Measurements from ENCODE around the gene FIGN. TPM values are rescaled to one million over a fixed set of nuclear protein-coding genes. Genes with fewer than 3 reads are reported as not detected.

The FIGN gene
- total RNA-seq, 1 donor from 2014 or later, result 12.1 TPM

DNA sequence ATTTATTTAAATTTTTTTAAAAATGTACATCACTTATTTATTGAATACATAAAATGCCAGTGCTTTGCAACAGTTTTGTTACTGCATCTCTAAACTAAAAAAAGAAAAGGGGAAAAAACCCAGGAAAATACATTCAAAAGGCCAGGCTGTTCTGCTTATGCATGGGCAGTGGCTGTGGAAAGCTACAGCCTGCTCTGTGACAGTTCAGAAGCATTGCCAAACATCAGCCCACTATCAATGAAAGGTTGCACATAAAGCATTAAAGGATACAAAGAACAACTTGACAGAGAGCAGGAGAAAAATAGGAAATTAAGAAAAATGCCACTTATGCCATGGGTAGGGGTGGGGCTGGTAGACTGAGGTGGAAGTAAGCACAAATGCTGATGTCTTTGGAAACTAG is 128.2 kb downstream of the FIGN start:
- H3K4me3 Mint-ChIP-seq (ENCODE audit: unreplicated experiment), result no peak overlapping the region
- no peaks in the 10 kb centered on the region for H3K9me3 Mint-ChIP-seq (ENCODE audit: low read depth)
- no peak overlapping the region for H3K27ac Mint-ChIP-seq (ENCODE audit: unreplicated experiment)
- peaks cover 52% of the 10 kb centered on the region for H3K4me1 Mint-ChIP-seq (ENCODE audit: low read depth)
- TF ChIP-seq, protein P1, sequence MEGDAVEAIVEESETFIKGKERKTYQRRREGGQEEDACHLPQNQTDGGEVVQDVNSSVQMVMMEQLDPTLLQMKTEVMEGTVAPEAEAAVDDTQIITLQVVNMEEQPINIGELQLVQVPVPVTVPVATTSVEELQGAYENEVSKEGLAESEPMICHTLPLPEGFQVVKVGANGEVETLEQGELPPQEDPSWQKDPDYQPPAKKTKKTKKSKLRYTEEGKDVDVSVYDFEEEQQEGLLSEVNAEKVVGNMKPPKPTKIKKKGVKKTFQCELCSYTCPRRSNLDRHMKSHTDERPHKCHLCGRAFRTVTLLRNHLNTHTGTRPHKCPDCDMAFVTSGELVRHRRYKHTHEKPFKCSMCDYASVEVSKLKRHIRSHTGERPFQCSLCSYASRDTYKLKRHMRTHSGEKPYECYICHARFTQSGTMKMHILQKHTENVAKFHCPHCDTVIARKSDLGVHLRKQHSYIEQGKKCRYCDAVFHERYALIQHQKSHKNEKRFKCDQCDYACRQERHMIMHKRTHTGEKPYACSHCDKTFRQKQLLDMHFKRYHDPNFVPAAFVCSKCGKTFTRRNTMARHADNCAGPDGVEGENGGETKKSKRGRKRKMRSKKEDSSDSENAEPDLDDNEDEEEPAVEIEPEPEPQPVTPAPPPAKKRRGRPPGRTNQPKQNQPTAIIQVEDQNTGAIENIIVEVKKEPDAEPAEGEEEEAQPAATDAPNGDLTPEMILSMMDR (IDR thresholded peaks at IDR 0.05), result no peak
- H3K27me3 Mint-ChIP-seq (ENCODE audit: low read depth), result no peaks in the 10 kb centered on the region
- peaks cover 22% of the 10 kb centered on the region for H3K36me3 Mint-ChIP-seq (ENCODE audit: low read depth)
- DNase-seq (ENCODE audit: low spot score), result no peak

DNA sequence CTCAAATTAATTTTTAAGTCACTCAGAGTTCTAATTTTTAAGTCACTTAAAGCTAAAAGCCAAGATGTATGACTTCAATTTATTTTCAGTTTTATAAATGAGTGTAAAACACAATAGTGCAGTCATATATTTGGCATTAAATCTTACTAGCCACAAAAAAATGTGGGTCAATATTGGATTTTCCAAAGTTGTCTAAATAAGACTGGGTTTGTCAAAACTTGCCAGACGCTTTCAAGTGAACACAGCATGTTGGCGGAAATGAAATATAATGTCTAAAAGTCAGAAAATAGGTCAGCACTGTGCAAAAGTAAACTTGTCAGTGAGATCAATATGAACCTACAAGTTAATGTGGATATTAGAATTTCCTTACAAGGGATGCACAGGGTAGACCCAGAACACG is 128.9 kb downstream of the FIGN start:
- TF ChIP-seq, protein P1 (IDR thresholded peaks at IDR 0.05), result no peak
- Mint-ChIP-seq H3K27me3 (ENCODE audit: low read depth) (no peaks in the 10 kb centered on the region), H3K27ac (ENCODE audit: unreplicated experiment) (peak overlapping the region; percentile 45), H3K4me3 (ENCODE audit: unreplicated experiment) (no peak overlapping the region), H3K9me3 (ENCODE audit: low read depth) (no peaks in the 10 kb centered on the region), H3K4me1 (ENCODE audit: low read depth) (peaks cover 58% of the 10 kb centered on the region), H3K36me3 (ENCODE audit: low read depth) (peaks cover 22% of the 10 kb centered on the region)
- no peak for DNase-seq (ENCODE audit: low spot score)

DNA sequence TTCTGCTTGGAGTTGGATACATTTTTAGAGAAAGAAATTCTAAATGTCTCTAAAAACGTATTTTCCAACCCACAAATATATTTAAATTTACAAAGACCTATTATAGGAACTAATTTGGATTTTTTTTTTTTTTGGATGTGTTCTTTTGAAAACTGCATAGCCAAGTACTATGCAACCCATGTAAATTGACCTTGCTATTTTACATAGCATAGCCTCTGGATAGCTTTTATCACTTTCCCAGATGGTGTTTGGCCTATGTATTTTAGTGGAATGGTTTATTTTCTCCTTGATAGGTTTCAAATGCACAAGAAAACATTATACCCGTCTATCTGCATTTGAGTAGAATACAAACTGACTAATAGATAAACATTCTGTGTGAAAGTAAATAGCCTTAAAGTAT is 130.0 kb downstream of the FIGN start:
- TF ChIP-seq, protein P1 (IDR thresholded peaks at IDR 0.05), result no peak
- peaks cover 15% of the 10 kb centered on the region for H3K36me3 Mint-ChIP-seq (ENCODE audit: low read depth)
- peak overlapping the region; percentile 95 for H3K27ac Mint-ChIP-seq (ENCODE audit: unreplicated experiment)
- no peaks in the 10 kb centered on the region for H3K27me3 Mint-ChIP-seq (ENCODE audit: low read depth)
- DNase-seq (ENCODE audit: low spot score), result no peak
- H3K4me1 Mint-ChIP-seq (ENCODE audit: low read depth), result peaks cover 69% of the 10 kb centered on the region
- no peak overlapping the region for H3K4me3 Mint-ChIP-seq (ENCODE audit: unreplicated experiment)
- no peaks in the 10 kb centered on the region for H3K9me3 Mint-ChIP-seq (ENCODE audit: low read depth)

DNA sequence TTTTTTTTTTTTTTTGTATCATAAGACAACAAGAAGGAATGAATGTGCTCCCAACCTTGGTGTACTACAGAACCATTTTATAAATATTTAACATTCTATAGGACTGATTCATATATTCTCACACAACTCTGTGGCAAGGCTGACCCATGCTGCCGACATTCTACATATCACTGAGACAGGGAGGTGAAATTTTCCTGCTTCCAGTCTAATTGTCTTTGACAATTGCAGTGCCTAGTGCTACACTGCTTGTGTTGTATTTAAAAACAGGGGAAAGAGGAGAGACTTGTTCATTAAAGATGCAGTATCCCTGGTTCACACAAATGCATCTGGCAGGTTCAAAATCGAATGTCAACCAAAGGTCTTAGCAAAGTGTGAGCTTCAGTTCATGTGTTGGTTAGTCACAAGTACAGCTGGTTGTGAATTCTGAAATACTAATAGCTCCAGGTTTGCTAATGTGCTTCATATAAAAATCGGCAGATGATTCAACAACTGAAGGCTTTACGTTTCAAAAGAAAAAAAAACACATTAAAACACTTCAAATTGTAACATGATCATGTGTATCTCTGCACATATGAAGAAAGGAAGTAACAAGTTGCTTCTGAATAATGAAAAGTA is 130.8 kb downstream of the FIGN start:
- Mint-ChIP-seq H3K4me3 (ENCODE audit: unreplicated experiment) (peak overlapping the region; percentile 44), H3K9me3 (ENCODE audit: low read depth) (no peaks in the 10 kb centered on the region), H3K27ac (ENCODE audit: unreplicated experiment) (peak overlapping the region; percentile 95), H3K36me3 (ENCODE audit: low read depth) (peaks cover 9% of the 10 kb centered on the region), H3K4me1 (ENCODE audit: low read depth) (peaks cover 76% of the 10 kb centered on the region), H3K27me3 (ENCODE audit: low read depth) (no peaks in the 10 kb centered on the region)
- no peak for DNase-seq (ENCODE audit: low spot score)
- TF ChIP-seq, protein P1 (IDR thresholded peaks at IDR 0.05), result no peak

DNA sequence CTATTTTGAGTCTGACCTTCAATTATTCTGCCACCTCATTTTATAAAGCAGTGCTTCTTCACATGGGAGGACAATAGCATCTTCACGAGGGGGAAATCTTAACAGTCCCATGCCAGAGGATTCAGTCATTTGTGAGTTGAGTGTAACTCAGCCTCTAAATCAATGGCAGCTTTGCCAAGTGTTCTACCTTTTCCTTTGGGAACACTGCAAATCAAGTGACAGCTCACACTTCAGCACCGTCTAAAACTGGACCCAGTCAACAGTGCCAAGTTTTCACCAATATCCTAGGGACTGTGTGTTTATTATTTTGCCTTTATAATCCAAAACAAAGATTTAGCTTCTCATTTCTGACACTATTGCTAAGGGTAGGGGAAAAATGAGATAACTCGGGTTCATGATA is 133.6 kb downstream of the FIGN start:
- TF ChIP-seq, protein P1 (IDR thresholded peaks at IDR 0.05), result no peak
- no peak overlapping the region for H3K4me3 Mint-ChIP-seq (ENCODE audit: unreplicated experiment)
- no peaks in the 10 kb centered on the region for H3K27me3 Mint-ChIP-seq (ENCODE audit: low read depth)
- peak overlapping the region; percentile 60 for H3K27ac Mint-ChIP-seq (ENCODE audit: unreplicated experiment)
- H3K36me3 Mint-ChIP-seq (ENCODE audit: low read depth), result no peaks in the 10 kb centered on the region
- DNase-seq (ENCODE audit: low spot score), result no peak
- H3K9me3 Mint-ChIP-seq (ENCODE audit: low read depth), result peaks cover 4% of the 10 kb centered on the region
- H3K4me1 Mint-ChIP-seq (ENCODE audit: low read depth), result peaks cover 90% of the 10 kb centered on the region
